Hepatocyte (in vitro differentiated cells): ENCODE results near the gene CCDC201.

ENCODE experiments used
- EZH2phosphoT487 ChIP-seq: fragments of 200-600 bp; sonication (generic); IDR thresholded peaks from one replicate; pipeline ENCODE4 v1.6.1; 2018; ENCODE audit warnings: antibody characterized with exemption, mild to moderate bottlenecking, low read depth, moderate library complexity; ENCODE audit not compliant: unreplicated experiment, severe bottlenecking
- TF ChIP-seq, protein P1 (sequence below): fragments of 200-600 bp; sonication (generic); IDR thresholded peaks from 2 replicates; pipeline ENCODE4 v1.5.1; 2016; ENCODE audit warnings: antibody characterized with exemption, mild to moderate bottlenecking; ENCODE audit not compliant: poor library complexity

DNA sequence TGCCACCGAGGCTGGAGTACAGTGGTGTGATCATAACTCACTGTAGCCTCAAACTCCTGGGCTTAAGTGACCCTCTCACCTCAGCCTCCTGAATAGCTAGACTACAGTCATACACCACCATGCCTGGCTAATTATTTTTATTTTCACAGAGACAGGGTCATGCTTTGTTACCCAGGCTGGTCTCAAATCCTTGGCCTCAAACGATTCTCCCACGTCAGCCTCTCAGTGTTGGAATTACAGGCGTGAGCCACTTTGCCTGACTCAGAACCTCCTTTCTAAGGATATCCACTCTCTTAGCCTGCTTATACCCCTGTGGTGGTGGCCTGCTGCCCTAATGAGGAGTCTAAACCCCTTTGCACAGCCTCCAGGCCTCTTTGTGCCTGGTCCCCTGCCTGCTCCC, 11.3 kb upstream of the CCDC201 start:
- TF ChIP-seq, protein P1, sequence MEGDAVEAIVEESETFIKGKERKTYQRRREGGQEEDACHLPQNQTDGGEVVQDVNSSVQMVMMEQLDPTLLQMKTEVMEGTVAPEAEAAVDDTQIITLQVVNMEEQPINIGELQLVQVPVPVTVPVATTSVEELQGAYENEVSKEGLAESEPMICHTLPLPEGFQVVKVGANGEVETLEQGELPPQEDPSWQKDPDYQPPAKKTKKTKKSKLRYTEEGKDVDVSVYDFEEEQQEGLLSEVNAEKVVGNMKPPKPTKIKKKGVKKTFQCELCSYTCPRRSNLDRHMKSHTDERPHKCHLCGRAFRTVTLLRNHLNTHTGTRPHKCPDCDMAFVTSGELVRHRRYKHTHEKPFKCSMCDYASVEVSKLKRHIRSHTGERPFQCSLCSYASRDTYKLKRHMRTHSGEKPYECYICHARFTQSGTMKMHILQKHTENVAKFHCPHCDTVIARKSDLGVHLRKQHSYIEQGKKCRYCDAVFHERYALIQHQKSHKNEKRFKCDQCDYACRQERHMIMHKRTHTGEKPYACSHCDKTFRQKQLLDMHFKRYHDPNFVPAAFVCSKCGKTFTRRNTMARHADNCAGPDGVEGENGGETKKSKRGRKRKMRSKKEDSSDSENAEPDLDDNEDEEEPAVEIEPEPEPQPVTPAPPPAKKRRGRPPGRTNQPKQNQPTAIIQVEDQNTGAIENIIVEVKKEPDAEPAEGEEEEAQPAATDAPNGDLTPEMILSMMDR = no peak
- no peak for TF ChIP-seq EZH2phosphoT487
